H1 (cell line): Measurements from ENCODE around the gene CD7. TPM values are rescaled to one million over a fixed set of nuclear protein-coding genes. Genes with fewer than 3 reads are reported as not detected.
A peak's percentile ranks its signal among the peaks of the same experiment; 100 is the strongest.

Source experiments
- BACH1 ChIP-seq: IDR thresholded peaks from 2 replicates; pipeline ENCODE4 v1.6.1; 2012; ENCODE audit warnings: low read length, improper control_type of control experiment
- CBX8 ChIP-seq: fragments of 300-800, 300-1000 bp; sonication (generic); IDR thresholded peaks from 2 replicates; pipeline ENCODE4 v1.7.1; 2016; ENCODE audit warnings: low read depth, low read length, borderline replicate concordance
- CEBPB ChIP-seq: IDR thresholded peaks from 2 replicates; pipeline ENCODE4 v1.6.1; 2012; ENCODE audit warnings: low read depth, low read length
- CHD1 ChIP-seq: IDR thresholded peaks from 2 replicates; pipeline ENCODE4 v1.6.1; 2012; ENCODE audit warnings: low read depth, low read length, improper control_type of control experiment
- CHD2 ChIP-seq: IDR thresholded peaks from 2 replicates; pipeline ENCODE4 v1.6.1; 2012; ENCODE audit warnings: low read length, improper control_type of control experiment
- E2F6 ChIP-seq: IDR thresholded peaks from 2 replicates; pipeline ENCODE4 v1.6.1; 2012; ENCODE audit warnings: inconsistent platforms
- RAD21 ChIP-seq, 2 experiments: IDR thresholded peaks in 1 of 2; conservative IDR thresholded peaks in 1 of 2; 2 replicates each; pipeline ENCODE4 v1.6.1; 2011; ENCODE audit warnings: low read depth in 2 of 2, low read length in 2 of 2, improper control_type of control experiment in 1 of 2, inconsistent platforms in 1 of 2, mild to moderate bottlenecking in 1 of 2, moderate library complexity in 1 of 2
- RFX5 ChIP-seq: IDR thresholded peaks from 2 replicates; pipeline ENCODE4 v1.6.1; 2011; ENCODE audit warnings: low read depth, low read length, improper control_type of control experiment, borderline replicate concordance
- SAP30 ChIP-seq: fragments of 300-600 bp; sonication (generic); IDR thresholded peaks from 2 replicates; pipeline ENCODE4 v1.7.1; 2012; ENCODE audit warnings: low read length, moderate library complexity, mild to moderate bottlenecking, inconsistent platforms; ENCODE audit not compliant: insufficient read depth, insufficient replicate concordance
- SIX5 ChIP-seq: IDR thresholded peaks from 2 replicates; pipeline ENCODE4 v1.6.1; 2011; ENCODE audit warnings: mild to moderate bottlenecking, low read depth, low read length
- SP1 ChIP-seq: IDR thresholded peaks from 2 replicates; pipeline ENCODE4 v1.6.1; 2011; ENCODE audit warnings: low read depth, low read length
- SP2 ChIP-seq: IDR thresholded peaks from 2 replicates; pipeline ENCODE4 v1.6.1; 2012; ENCODE audit warnings: mild to moderate bottlenecking, low read length, inconsistent platforms
- TAF1 ChIP-seq: IDR thresholded peaks from 2 replicates; pipeline ENCODE4 v1.6.1; 2011; ENCODE audit warnings: mild to moderate bottlenecking, low read depth, low read length
- TBP ChIP-seq: IDR thresholded peaks from 2 replicates; pipeline ENCODE4 v1.6.1; 2011; ENCODE audit warnings: low read depth, low read length, improper control_type of control experiment
- YY1 ChIP-seq: IDR thresholded peaks from 2 replicates; pipeline ENCODE4 v1.6.1; 2011; ENCODE audit warnings: low read depth, mild to moderate bottlenecking, low read length
- polyA plus RNA-seq, 7 experiments: library from polyadenylated mRNA; depleted of rRNA in 3 of 7; stranded (reverse) in 5 of 7; unstranded in 2 of 7; fragments of >200 nt in 5 of 7; fragments of 200-250 nt in 2 of 7; gene quantifications; 1 replicate in 5 of 7; 2 replicates in 1 of 7; 4 replicates in 1 of 7; pipeline versions ENCODE4 v1.2.1 to v1.2.3, GENCODE V29; 2011 to 2013; ENCODE audit warnings: missing spikeins in 2 of 7, mixed read lengths in 2 of 7
- total RNA-seq: library from RNA; stranded (reverse); fragmentation: NEBNext Ultra II Directional; extraction: Animal tissue kit (Norgen Biotek cat#: 25700); gene quantifications from 2 replicates; pipeline ENCODE4 v1.2.1, GENCODE V29; 2021

CD7 gene
- total and polyA plus RNA-seq, 2 of the 8 experiments (the other 6 are each of a cell fraction or from before 2014, with no cell fraction given): 0.83 to 0.86 TPM

GRCh38 chr17:82351713-82352488 is 34.5 kb upstream of the CD7 start (continued):
- TF ChIP-seq CEBPB (no peak), RFX5 (peak; percentile 94), SP1 (no peak), SP2 (no peak), TAF1 (no peak), E2F6 (no peak), BACH1 (no peak), CHD2 (no peak), SAP30 (no peak), CHD1 (no peak), YY1 (peak; percentile 72; the same call in 1 of the 2 replicates), CBX8 (no peak), SIX5 (no peak), TBP (no peak; the same call in 1 of the 2 replicates), RAD21 (IDR thresholded peaks at IDR 0.05 in 1 of 2, conservative IDR thresholded peaks at IDR 0.05 in 1 of 2; ENCODE audit: low read depth in 2 of 2, low read length in 2 of 2) (peak; percentile 94)
